Right forelimb (tissue), 1 donor: ENCODE results near the gene PTPRN.
A peak's percentile ranks its signal among the peaks of the same experiment; 100 is the strongest.
"Not testable (repeated sequence)": the region's sequence is repeated elsewhere in the genome, so short reads cannot be mapped to it uniquely, and the experiment has no call there.

Experiments
- DNase-seq: peaks from one replicate; pipeline ENCODE4 v3.0.0-alpha.2; 2018

The PTPRN gene

DNA sequence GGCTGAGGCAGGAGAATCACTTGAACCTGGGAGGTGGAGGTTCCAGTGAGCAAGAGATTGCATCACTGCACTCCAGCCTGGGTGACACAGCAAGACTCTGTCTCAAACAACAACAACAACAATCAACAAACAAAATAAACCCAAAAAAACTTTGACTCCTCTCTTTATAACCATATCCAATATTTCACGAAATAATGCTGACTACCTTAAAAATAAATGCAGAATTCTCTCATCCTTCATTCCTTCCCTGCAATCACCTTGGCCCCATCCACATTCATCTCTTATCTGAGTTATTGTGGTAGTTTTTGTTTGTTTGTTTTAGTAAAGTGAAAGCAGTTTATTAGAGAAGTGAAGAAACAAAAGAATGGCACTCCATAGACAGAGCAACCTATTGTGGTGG, 3.2 kb downstream of the PTPRN start:
- DNase-seq, result no peak

DNA sequence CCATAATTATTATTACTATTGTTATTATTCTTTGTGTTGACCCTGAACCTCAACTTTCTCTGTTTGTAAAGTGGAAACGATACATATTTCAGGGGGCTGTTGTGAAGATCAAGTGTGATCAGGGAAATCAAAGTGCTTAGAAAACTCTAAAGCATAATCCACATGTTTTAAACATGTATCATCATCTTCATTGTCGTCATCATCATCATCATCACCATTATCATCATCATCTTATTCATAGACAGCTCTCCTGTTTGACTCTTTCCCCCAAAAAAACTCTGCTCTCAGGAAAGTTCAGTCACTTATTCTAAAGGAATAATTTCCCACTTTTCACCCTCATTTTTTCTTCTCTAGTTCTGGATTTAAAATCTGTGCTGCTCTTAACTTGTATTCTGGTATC, 5.0 kb downstream of the PTPRN start:
- DNase-seq, result no peak

DNA sequence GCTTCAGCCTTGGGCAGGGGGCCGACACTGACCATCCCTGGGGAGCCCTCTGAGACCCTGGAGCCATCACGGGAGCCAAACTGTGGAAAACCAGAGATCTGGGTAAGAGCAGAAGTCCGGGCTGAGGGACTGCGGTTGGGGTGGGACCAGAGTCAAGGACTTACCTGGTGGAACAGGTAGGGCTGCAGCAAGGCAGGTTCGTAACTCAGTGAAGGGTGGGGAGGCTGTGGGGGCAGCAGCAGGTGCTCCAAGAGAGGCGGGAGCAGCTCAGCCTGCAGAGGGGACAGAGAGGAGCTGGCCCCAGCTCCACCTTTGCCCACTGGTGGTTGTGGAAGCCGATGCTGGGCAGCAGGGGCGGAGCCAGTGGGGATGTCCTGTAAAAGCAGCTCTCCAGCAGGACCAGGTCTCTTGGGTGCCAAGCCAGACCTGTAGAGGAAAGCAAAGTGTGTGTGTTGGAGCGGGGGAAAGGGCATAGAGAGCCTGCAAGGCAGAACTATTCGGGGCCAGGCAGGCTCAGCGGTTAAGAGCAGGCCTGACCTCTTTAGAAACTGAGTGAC, 6.7 kb downstream of the PTPRN start:
- DNase-seq, result no peak

DNA sequence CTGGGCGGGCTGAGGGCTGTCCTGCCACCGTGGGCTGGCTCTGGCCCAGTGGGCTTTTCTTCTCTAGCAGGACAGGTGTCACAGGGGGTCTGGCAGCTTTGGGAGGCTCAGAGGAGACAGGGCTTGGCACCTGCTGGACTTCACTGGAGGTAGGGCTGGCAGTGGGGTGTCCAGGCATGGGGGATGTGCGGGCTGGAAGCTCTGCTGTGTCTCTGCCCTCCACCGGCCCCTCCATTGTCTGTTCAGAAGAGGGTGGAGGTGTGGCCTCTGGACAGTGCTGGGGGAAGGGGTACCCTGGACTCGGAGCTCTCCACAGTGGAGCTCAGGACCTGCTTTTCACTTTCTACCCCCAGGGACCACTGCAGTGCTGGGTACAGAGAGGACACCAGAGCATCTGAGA, 9.2 kb downstream of the PTPRN start:
- DNase-seq, result no peak

DNA sequence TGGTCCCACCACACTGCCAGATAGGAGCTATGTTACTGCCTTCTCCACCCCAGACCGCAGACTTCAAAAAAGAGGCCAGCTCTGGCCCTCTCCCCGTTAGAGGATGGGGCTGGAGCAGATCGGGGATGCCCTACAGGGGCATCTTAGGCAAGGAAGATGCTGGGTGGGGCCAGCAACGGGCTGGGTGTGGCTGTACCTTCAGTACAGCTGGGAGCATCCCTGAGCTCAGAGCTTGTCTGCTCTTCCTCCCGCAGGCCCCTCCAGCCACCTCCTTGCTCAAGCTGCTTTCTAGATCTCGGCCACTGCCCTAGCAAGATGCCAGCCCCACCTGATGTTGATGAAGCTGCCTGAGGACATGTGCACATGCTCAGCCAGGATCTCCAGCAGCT, 9.8 kb downstream of the PTPRN start:
- no peak for DNase-seq

DNA sequence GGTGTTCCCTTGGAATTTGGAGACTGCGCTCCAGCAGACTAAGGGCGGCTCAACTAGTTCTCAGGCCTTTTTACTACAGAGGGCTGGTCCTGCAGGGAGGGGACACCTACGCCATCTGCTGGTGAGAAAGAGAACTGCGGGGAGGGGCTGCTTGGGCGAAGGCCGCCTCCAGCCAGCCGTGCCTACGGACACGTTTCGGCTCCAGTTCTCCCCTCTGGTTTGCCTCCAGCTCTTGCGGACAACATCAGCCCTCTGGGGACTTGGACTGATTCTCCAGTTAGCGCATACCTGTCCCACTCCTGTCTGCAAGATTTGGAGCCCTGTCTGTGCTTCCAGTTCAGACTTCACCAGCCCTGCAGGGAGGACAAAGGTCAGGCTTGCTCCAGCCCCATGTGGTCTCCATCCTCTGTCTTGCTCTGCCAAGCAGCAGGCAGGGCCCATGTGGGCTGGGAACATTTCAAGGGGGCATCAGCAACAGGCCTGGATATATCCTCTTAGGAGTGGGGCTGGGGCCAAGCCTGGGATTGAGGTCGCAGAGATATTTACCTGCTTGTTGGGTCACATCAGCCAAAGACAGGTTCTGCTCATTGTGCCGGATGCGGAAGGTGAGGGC, 10.3 kb downstream of the PTPRN start:
- DNase-seq, result peak; percentile 90

DNA sequence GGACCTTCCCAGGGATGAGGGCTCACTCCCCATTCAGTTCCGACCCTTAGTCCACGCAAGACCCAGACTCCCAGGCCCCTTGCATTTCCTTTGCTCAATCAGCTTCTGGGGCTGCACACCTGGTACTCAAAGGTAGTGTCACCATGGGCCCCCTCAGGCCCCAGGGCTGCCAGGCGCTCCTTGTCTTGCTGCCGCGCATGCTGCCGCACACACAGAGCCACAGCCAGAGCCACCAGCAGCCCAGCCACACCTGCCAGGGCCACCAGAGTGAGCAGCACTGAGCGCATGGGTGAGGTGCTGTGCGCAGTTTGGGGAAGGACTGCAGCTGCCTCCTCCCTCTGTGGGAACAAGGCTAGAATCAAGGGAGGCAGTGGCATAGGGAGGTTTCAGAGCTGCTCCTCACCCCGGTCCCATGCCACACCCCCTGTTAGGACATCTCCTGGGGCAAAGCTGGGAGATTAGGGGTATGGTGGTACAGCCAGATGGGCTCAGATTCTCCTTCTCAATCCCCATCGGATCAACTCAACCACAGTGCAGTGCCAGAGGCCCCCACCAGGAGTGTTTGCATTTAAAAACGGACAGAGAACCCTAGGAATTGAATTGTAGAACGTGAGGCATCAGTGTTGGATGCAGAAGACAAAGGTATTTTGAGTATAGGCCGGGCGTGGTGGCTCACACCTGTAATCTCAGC, 11.3 kb downstream of the PTPRN start:
- DNase-seq, result no peak

DNA sequence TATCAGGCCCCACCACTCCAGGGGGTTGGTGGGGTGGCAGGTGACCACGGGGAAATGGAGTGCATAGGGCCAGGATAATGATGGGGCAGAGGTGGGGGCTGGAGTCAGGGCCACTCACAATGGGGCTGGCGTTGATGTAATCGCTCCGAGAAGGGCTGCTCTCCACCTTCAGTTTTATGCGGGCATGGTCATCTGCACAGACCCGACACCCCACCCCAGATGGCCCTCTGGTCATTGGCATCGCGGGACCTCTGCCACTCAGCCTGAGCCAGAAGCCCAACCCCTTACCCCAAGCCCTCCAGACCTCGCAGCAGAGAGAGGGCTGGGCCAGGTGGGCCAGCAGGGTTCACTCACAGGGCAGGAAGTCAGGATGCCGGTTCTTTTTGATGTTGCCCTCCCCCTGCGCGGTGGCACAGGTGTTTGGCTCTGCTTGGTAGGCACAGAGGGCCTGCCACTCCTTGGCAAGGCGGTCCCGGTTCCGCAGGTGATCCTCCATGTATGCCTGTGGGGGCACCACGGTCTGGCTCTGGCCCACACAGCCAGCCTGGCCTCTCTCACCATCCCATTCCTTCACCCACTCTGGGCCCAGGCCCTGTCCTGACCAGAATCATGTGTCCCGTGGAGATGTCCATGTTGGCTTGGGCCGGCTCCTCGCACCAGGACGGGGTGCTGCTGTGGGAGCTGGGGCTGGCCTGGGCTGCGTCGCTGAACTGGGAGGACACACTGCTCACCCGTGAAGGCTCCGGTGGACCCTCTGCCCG, 12.4 kb downstream of the PTPRN start:
- no peak for DNase-seq

DNA sequence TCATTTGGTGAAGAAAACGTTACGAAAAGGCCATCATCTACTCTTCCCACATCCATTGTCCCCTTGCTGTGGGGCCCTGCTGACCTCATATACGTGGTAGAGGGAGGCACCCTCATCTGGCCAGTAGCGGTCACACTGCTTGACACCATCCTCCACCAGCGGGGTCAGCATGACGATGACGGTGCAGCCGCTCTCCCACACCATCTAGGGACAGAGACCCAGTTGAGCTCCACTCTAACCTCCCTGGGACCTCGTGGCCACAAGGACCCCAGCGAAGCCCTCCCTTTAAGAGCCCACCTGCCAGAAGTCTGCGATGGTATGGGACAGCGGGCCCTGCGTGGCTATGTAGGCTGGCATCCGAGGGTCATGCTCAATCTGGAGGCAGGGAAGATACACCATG, 13.1 kb downstream of the PTPRN start:
- no peak for DNase-seq

DNA sequence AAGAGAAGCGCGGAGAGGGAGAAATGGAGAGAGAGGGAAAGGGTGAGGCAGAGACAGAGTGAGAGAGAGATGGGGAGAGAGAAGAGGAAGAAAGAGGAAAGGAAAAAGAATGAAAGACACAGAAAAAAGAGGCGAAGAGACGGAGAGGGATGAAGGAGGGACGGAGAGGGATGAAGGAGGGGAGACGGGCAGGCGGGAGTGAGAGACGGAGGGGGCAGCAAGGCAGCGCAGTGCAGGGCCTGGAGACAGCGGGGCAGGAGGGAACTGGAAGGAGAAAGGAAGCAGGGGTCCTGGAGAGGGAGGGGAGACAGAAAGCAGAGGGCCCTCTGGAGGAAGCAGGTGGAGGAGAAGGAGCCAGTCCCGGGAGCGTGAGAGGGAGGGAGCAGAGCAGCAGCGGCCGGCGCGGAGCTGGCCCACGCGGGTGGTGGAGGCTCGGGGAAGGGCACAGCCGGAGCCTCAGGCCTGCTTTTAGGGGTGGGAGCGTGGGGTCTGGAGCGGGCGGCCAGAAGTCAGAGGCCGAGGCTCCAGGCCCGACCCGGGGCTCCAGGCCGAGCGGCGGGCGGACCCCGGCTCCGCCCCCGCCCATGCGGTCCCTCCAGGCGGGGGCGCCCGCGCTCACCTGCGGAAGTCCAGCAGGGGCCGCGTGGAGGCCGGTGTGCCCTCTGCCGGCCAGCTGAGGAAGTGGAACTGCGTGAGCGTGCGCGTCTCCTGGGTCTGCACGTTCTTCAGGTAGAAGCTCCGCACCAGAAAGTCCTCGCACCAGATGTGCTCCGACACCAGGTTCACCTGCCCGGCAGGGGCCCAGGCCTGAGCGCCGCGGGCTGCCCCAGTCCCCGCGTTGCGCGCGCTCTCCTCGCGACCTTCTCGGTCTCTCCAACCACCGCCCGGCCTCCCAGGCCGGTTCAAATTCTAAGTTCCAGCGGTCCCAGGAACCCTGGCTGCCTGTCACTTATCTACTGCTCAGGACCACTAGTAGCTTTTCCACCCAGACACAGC, 14.5 kb downstream of the PTPRN start:
- DNase-seq, result peak; percentile 88

DNA sequence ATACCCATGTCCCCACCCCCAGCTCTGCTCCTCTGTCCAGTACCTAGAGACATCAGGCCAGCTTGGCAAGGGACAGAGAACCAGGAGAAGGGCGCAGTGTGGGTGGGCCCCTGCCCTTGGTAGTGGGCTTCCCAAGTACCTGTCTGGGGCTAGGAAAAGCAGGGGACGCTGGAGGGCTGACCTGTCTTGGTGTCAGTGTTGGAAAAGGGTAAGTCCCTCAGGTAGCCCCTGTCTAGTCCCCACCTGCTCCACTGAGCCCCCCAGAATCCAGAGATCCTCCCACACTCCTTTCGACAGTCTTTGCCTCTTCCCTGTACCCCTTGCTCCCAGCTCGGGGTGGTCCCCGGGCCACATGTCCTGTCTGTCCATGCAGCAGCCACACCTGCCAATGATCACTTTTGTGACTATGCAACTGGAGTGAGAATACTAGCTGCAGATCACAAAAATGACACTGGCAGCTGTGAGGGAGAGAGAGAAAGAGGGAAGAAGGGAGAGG, 15.4 kb downstream of the PTPRN start:
- DNase-seq, result no peak

DNA sequence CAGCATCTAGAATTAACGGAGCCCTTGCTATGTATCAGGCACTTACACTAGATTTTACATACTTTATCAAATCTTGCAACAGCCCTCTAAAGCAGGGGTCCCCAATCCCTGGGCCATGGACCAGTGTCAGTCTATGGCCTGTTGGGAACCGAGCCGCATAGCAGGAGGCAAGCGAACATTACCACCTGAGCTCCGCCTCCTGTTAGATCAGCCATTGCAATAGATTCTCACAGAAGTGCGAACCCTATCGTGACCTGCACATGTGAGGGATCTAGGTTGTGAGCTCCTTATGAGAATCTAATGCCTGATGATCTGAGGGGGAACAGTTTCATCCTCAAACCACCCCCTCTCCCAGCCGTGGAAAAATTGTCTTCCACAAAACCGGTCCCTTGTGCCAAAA, 16.6 kb downstream of the PTPRN start:
- no peak for DNase-seq

DNA sequence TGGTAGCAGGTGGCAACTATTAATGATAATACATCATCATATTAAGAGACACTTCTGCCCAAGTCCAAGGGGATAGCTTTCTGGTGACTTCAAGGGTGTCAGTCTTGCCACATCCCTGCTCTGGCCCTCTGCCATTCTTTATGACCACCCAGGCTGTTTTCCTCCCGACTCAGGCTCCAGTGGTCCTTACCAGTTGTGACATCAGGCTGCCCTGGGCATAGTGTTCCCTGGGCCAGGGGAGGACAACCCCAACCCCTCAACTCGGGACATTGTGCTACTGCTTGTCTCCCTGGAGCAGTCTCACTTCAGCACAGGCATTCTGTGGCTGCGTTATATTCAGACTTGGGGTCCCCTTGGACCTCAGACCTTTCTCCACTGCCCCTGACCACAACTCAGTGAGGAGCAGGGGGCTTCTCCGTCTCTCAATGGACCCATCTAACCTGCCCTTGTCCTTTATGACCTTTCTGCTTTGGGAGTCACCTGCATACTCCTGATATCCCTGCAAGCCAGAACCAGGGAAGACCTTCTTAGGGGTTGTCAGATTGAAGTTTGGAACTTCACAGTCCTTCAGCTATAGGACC, 17.2 kb downstream of the PTPRN start:
- no peak for DNase-seq

DNA sequence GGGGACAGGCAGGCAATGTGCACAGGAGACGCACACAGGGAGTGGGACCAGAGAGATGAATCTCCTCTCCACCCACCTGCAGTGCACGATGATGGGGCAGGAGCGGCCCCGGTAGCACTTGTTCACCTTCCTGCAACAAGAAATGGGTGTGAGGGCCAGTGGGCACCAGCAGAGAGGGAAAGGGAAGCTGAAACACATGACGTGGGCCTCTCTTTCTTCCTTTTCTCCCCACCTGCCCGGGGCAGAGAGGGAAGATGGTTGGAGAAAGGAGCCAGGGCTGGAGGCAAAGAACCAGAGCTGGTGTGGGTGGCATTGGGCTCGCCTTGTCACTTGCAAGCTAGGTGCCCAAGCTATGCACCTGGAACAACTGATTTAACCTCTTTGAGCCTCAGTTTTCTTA, 17.8 kb downstream of the PTPRN start:
- no peak for DNase-seq

DNA sequence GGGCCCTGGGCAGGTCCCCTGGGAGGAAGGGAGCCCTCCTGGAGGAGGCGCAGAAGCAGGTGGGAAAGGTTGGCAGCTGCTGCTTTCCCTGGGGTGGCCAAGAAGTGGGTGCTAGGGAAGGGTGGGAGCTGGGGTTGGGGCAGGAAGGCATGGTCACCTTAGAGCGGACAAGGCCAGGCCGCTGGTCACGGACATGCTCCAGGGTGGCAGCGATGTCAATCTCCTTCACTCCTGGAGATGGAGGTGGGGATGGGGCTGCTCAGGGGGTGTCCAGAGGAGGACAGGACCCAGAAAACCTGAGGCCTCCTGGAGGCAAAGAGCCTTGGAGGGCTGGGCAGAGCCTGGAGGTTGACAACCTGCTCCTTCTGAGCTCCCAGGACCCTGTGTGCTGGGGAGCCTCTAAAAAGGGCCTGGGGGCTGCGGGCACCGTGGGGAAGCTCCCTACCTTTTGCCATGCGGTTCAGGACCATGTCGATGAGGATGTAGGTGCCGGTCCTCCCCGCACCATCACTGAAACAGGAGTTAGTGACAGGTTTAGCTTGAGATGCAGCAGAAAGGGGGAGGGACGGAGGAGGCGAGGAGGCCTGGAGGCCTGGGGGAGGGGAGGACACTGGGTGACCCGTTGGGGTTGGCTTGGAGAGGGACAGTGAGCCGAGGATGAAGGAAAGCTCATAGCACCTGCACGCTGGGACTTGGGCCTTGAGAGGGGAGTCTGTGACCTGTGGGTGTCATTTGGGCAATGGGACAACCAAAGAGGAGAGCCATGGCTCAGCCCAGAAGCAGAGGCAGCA, 18.6 kb downstream of the PTPRN start:
- no peak for DNase-seq

DNA sequence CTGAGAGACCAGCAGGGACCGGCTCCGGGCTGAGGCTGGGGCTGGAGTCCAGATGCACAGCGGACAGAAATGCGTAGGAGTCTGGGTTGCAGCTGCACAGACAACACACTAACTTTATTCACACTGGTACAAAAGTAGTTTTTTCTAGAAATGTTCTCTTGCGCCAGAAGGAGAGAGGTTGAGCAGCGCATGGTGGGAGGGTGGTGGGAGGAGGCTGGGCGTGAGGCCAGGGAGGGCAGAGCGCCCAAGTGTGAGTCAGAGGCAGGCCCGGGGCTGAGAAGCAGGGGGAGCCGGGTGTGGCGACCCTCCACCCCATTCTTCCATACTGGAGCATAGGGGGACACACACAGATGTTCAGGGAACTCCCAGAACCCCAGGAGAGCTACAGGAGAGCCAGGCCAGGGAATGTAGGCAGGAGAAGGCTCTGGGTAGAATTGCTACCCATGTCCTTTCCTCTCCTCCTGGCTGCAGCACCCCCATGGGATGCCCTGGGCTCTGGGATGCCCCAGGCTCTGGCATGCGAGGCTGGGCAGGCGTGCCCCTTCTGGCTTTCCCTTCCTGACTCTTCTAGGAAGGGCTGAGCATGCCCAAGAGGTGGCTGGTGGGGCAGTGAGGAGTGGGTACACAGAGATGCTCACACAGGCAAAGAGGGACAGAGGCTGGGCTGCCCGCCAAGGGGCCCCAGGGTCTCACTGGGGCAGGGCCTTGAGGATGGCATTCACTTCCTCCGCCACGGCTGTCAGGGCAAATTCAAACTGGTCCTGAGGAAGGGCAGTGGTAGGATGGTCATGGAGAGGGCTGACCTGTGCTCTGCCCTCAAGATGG, 19.5 kb downstream of the PTPRN start:
- DNase-seq, result peak; percentile 92

DNA sequence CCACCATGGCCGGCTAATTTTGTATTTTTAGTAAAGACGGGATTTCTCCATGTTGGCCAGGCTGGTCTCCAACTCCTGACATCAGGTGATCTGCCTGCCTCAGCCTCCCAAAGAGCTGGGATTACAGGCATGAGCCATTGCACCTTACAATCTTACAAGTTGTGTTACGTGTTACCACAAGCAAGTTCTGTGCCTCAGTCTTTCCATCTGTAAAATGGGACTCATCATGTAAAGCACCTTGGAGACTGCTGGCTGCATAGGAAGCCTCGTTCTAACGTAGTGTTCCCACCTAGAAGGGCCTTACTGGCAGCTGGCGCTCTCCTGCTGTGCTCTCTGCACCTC, 20.0 kb downstream of the PTPRN start:
- no peak for DNase-seq

DNA sequence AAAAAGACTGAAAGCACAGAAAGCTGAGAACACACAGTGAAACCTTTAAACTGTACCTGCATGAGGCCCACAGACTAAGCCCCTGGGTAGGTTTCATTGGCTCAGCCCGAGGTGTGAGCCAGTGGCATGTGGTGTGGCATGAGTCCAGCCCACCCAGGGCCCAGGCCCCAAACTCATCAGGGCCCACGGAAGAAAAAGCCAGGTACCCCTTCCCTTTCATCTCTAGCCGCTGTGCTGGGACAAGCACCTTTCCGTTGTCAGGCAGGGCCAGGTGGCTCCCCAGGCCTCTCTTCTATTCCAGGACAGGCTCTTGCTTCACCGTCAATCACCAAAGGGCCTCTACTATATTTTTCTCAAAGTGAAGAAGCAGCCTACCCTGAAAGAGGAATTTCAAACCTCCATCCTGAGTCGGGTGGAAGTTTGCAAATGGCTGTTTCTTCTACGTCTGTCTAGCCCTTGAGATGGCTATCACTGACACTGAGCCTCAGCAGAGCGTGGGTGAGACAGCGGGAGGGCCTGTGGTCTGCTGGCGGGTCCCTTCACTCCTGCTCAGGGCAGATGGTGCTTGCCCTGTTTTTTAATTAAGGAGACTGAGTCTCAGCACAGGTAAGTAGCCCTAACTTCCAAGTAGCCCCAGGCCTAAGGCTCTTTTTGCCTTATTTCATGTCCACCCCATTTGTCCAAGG, 21.5 kb downstream of the PTPRN start:
- DNase-seq, result no peak

DNA sequence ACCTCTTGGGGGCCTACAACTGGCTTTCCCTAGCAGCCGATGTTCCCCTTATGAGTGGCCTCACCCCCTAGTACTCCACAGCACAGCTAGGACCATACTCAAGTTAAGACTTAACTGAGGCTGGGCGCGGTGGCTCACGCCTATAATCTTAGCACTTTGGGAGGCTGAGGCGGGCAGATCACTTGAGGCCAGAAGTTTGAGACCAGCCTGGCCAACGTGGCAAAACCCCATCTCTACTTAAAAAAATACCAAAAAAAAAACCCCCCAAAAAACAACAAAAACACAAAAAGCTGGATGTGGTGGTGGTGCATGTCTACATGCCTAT, 22.1 kb downstream of the PTPRN start:
- not testable (repeated sequence) for DNase-seq
